Right atrium auricular region (tissue), 2 donors: ENCODE data around the gene TESK1. TPM values are rescaled to one million over a fixed set of nuclear protein-coding genes. Genes with fewer than 3 reads are reported as not detected.
"Not testable (repeated sequence)": the region's sequence is repeated elsewhere in the genome, so short reads cannot be mapped to it uniquely, and the experiment has no call there.

Source experiments
- DNase-seq: peaks from one replicate; pipeline ENCODE4 v3.0.0-alpha.2; 2019; ENCODE audit warnings: low spot score
- H3K27ac ChIP-seq, 2 donors: fragments of 200-600 bp; sonication (generic); 1 replicate in 1 of 2; 2 replicates in 1 of 2; pipeline ENCODE4 v1.5.1; 2016 to 2019
- H3K27me3 ChIP-seq, 2 donors: fragments of 200-600 bp; sonication (generic); one replicate each; pipeline versions ENCODE4 v1.5.1 to v1.6.0; 2017 to 2019
- H3K36me3 ChIP-seq: fragments of 200-600 bp; sonication (generic); one replicate; pipeline ENCODE4 v1.5.1; 2016
- H3K4me1 ChIP-seq, 2 donors: fragments of 200-600 bp; sonication (generic); one replicate each; pipeline versions ENCODE4 v1.5.1 to v1.6.0; 2017 to 2019
- H3K4me3 ChIP-seq, 2 donors: fragments of 200-600 bp; sonication (generic); 1 replicate in 1 of 2; 2 replicates in 1 of 2; pipeline ENCODE4 v1.5.1; 2017 to 2019; ENCODE audit warnings: mild to moderate bottlenecking in 1 of 2, moderate library complexity in 1 of 2
- H3K9me3 ChIP-seq, 2 donors: fragments of 200-600 bp; sonication (generic); one replicate each; pipeline ENCODE4 v1.5.1; 2019
- total RNA-seq, 2 donors: library from RNA; depleted of rRNA; stranded (reverse); fragments of >200 nt; gene quantifications; one replicate each; pipeline ENCODE4 v1.1.0, GENCODE V29; 2016
- TF ChIP-seq, protein P1 (sequence below), 2 donors: fragments of 200-600 bp; sonication (generic); IDR thresholded peaks; one replicate each; pipeline ENCODE4 v1.5.1; 2019; ENCODE audit warnings: antibody characterized with exemption in 2 of 2

The TESK1 gene
- total RNA-seq, 2 donors from 2014 or later: 16.5 to 28.0 TPM

- H3K36me3 ChIP-seq: no peaks in the 10 kb centered on the region
- no peak for DNase-seq
- no peaks in the 10 kb centered on the region for H3K27me3 ChIP-seq
- no peak overlapping the region for H3K27ac ChIP-seq
- H3K9me3 ChIP-seq: no peaks in the 10 kb centered on the region
- TF ChIP-seq, protein P1, sequence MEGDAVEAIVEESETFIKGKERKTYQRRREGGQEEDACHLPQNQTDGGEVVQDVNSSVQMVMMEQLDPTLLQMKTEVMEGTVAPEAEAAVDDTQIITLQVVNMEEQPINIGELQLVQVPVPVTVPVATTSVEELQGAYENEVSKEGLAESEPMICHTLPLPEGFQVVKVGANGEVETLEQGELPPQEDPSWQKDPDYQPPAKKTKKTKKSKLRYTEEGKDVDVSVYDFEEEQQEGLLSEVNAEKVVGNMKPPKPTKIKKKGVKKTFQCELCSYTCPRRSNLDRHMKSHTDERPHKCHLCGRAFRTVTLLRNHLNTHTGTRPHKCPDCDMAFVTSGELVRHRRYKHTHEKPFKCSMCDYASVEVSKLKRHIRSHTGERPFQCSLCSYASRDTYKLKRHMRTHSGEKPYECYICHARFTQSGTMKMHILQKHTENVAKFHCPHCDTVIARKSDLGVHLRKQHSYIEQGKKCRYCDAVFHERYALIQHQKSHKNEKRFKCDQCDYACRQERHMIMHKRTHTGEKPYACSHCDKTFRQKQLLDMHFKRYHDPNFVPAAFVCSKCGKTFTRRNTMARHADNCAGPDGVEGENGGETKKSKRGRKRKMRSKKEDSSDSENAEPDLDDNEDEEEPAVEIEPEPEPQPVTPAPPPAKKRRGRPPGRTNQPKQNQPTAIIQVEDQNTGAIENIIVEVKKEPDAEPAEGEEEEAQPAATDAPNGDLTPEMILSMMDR (IDR thresholded peaks at IDR 0.05): no peak
- no peak overlapping the region for H3K4me3 ChIP-seq
- H3K4me1 ChIP-seq: no peaks in the 10 kb centered on the region
Observed at GRCh38 chr9:35627575-35627974, 22.5 kb downstream of the TESK1 start.

DNA sequence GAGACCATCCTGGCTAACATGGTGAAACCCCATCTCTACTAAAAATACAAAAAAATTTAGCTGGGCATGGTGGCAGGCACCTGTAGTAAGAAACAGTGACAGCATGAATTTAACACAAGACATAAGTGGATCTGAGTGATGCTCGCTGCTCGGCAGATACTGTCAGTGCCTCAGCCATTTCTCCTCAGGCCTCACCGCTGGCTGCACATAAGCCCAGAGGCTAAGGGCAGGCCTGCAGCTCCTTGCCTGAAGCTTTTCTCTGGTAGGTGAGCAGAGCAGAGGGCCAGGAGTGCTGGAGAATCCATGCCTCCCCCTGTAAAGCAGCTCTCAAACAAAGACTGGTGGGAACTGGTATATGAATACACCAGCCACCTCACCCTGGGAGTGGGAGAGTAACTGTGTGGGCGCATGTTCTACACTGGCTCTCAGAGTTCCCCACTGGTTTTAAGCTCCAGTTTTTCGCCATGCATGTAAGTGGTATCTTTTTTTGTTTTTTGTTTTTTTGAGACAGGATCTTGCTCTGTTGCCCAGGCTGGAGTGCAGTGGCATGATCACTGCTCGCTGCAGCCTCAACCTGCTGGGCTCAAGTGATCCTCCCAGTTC is 23.4 kb downstream of the TESK1 start:
- no peaks in the 10 kb centered on the region for H3K36me3 ChIP-seq
- no peak overlapping the region for H3K27ac ChIP-seq
- no peak overlapping the region for H3K4me3 ChIP-seq
- TF ChIP-seq, protein P1 (IDR thresholded peaks at IDR 0.05): no peak
- H3K4me1 ChIP-seq: no peaks in the 10 kb centered on the region
- no peak for DNase-seq
- no peaks in the 10 kb centered on the region for H3K9me3 ChIP-seq
- H3K27me3 ChIP-seq: no peaks in the 10 kb centered on the region

DNA sequence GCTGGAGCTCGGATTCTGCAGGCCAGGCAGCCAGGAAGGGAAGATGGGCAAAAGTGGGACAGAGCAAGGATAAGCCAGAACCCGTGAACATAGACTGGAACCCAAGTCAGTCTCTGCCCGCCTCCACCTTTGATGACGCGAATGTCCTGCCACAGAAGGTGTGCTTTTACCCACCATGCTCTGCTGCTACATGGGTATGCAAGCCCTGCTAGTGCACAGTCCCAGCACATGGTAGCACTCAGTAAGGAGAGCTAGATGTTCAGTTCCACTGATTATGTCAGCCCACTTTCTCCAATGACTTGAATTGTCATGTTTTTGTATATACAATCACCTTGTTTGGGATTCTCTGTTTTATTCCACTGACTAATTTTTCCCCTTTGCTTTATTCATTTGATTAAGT is 24.5 kb downstream of the TESK1 start:
- H3K4me3 ChIP-seq: no peak overlapping the region
- TF ChIP-seq, protein P1 (IDR thresholded peaks at IDR 0.05): no peak
- no peaks in the 10 kb centered on the region for H3K4me1 ChIP-seq
- no peak for DNase-seq
- H3K27me3 ChIP-seq: no peaks in the 10 kb centered on the region
- H3K9me3 ChIP-seq: no peaks in the 10 kb centered on the region
- H3K36me3 ChIP-seq: no peaks in the 10 kb centered on the region
- no peak overlapping the region for H3K27ac ChIP-seq

GRCh38 chr9:35635730-35636129 is 30.7 kb downstream of the TESK1 start:
- H3K36me3 ChIP-seq: no peaks in the 10 kb centered on the region
- H3K27me3 ChIP-seq: no peaks in the 10 kb centered on the region
- H3K4me3 ChIP-seq: no peak overlapping the region
- DNase-seq: no peak
- H3K4me1 ChIP-seq: peaks cover 0 to 11% of the 10 kb centered on the region in 2 donors
- TF ChIP-seq, protein P1 (IDR thresholded peaks at IDR 0.05): no peak
- no peak overlapping the region for H3K27ac ChIP-seq
- no peaks in the 10 kb centered on the region for H3K9me3 ChIP-seq

- no peak overlapping the region for H3K27ac ChIP-seq
- H3K9me3 ChIP-seq: no peaks in the 10 kb centered on the region
- H3K36me3 ChIP-seq: no peaks in the 10 kb centered on the region
- TF ChIP-seq, protein P1 (IDR thresholded peaks at IDR 0.05): no peak
- H3K4me3 ChIP-seq: no peak overlapping the region
- H3K4me1 ChIP-seq: peaks cover 0 to 11% of the 10 kb centered on the region in 2 donors
- DNase-seq: no peak
- no peaks in the 10 kb centered on the region for H3K27me3 ChIP-seq
Observed at GRCh38 chr9:35636135-35636876, 31.2 kb downstream of the TESK1 start.

DNA sequence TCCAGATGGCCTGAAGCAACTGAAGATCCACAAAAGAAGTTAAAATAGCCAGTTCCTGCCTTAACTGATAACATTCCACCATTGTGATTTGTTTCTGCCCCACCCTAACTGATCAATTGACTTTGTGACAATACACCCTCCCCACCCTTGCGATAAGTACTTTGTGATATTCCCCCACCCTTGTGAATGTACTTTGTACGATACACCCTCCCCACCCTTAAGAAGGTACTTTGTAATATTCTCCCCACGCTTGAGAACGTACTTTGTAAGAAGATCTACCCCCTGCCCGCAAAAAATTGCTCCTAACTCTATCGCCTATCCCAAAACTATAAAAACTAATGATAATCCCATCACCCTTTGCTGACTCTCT is 31.8 kb downstream of the TESK1 start:
- not testable (repeated sequence) for H3K27ac ChIP-seq, H3K9me3 ChIP-seq, H3K36me3 ChIP-seq, H3K27me3 ChIP-seq, DNase-seq, H3K4me3 ChIP-seq
- H3K4me1 ChIP-seq: peaks cover 0 to 11% of the 10 kb centered on the region in 2 donors

GRCh38 chr9:35637427-35637955 is 32.4 kb downstream of the TESK1 start:
- not testable (repeated sequence) for H3K4me3 ChIP-seq, DNase-seq, H3K9me3 ChIP-seq, H3K27ac ChIP-seq, H3K27me3 ChIP-seq, H3K36me3 ChIP-seq
- peaks cover 0 to 11% of the 10 kb centered on the region in 2 donors for H3K4me1 ChIP-seq

- not testable (repeated sequence) for H3K27ac ChIP-seq, H3K27me3 ChIP-seq
- peaks cover 0 to 11% of the 10 kb centered on the region in 2 donors for H3K4me1 ChIP-seq
Observed at GRCh38 chr9:35638751-35639150, 33.7 kb downstream of the TESK1 start.

GRCh38 chr9:35639225-35639624 is 34.2 kb downstream of the TESK1 start:
- H3K27ac ChIP-seq, H3K9me3 ChIP-seq, H3K4me3 ChIP-seq, H3K36me3 ChIP-seq, H3K27me3 ChIP-seq, DNase-seq: not testable (repeated sequence)
- H3K4me1 ChIP-seq: peaks cover 0 to 11% of the 10 kb centered on the region in 2 donors

More at GRCh38 chr9:35638751-35639150, 33.7 kb downstream of the TESK1 start:
- H3K9me3 ChIP-seq, H3K36me3 ChIP-seq, H3K4me3 ChIP-seq, DNase-seq: not testable (repeated sequence)
